H1 (cell line): Measurements from ENCODE around the gene ARL11. TPM values are rescaled to one million over a fixed set of nuclear protein-coding genes. Genes with fewer than 3 reads are reported as not detected.

Experiments
- CREB1 ChIP-seq: IDR thresholded peaks from 2 replicates; pipeline ENCODE4 v1.6.1; 2012; ENCODE audit warnings: inconsistent platforms
- MAX ChIP-seq: IDR thresholded peaks from 2 replicates; pipeline ENCODE4 v1.6.1; 2012; ENCODE audit warnings: inconsistent platforms
- SP1 ChIP-seq: IDR thresholded peaks from 2 replicates; pipeline ENCODE4 v1.6.1; 2011; ENCODE audit warnings: low read depth, low read length
- TEAD4 ChIP-seq: IDR thresholded peaks from 2 replicates; pipeline ENCODE4 v1.6.1; 2012; ENCODE audit warnings: low read depth, low read length, inconsistent platforms, mixed read lengths
- polyA plus RNA-seq, 7 experiments: library from polyadenylated mRNA; depleted of rRNA in 3 of 7; stranded (reverse) in 5 of 7; unstranded in 2 of 7; fragments of >200 nt in 5 of 7; fragments of 200-250 nt in 2 of 7; gene quantifications; 1 replicate in 5 of 7; 2 replicates in 1 of 7; 4 replicates in 1 of 7; pipeline versions ENCODE4 v1.2.1 to v1.2.3, GENCODE V29; 2011 to 2013; ENCODE audit warnings: missing spikeins in 2 of 7, mixed read lengths in 2 of 7
- total RNA-seq: library from RNA; stranded (reverse); fragmentation: NEBNext Ultra II Directional; extraction: Animal tissue kit (Norgen Biotek cat#: 25700); gene quantifications from 2 replicates; pipeline ENCODE4 v1.2.1, GENCODE V29; 2021

The ARL11 gene
- total and polyA plus RNA-seq, 2 of the 8 experiments (the other 6 are each of a cell fraction or from before 2014, with no cell fraction given) = 0.45 to 0.52 TPM

- TF ChIP-seq MAX (no peak), TEAD4 (no peak), CREB1 (no peak), SP1 (no peak)
Measured at GRCh38 chr13:49633710-49634109, 5.4 kb downstream of the ARL11 start (continued).
